K562 (cell line): Measurements from ENCODE around the gene PTPMT1. TPM values are rescaled to one million over a fixed set of nuclear protein-coding genes. Genes with fewer than 3 reads are reported as not detected.

Experiments
- ATF4 ChIP-seq: fragments of 450-650 bp; formaldehyde crosslinking; IDR thresholded peaks from 2 replicates; pipeline ENCODE4 v1.4.0; 2022; ENCODE audit warnings: mild to moderate bottlenecking, moderate library complexity
- ATF6 ChIP-seq: sonication (generic); formaldehyde crosslinking; IDR thresholded peaks from 2 replicates; pipeline ENCODE4 v1.4.0; 2020; ENCODE audit warnings: mild to moderate bottlenecking, missing genetic modification reagents
- CEBPB ChIP-seq: fragments of 450-650 bp; IDR thresholded peaks from 2 replicates; pipeline ENCODE4 v1.6.1; 2016; ENCODE audit warnings: missing genetic modification characterization, missing compliant biosample characterization
- CTCF ChIP-seq, 3 experiments: IDR thresholded peaks in 2 of 3; conservative IDR thresholded peaks in 1 of 3; 2 replicates each; pipeline ENCODE4 v1.5.1; 2011 to 2012; ENCODE audit warnings: low read length in 3 of 3, mild to moderate bottlenecking in 3 of 3, control low read depth in 2 of 3, improper control_type of control experiment in 1 of 3, inconsistent platforms in 1 of 3, low read depth in 1 of 3, mixed read lengths in 1 of 3, moderate library complexity in 1 of 3; ENCODE audit not compliant: insufficient read depth in 2 of 3
- FOXA3 ChIP-seq, 2 experiments: fragments of 450-650 bp in 1 of 2; sonication (generic) in 1 of 2; formaldehyde crosslinking; IDR thresholded peaks in 1 of 2; conservative IDR thresholded peaks in 1 of 2; 2 replicates each; pipeline versions ENCODE4 v1.4.0 to v1.8.0; 2020 to 2022; ENCODE audit warnings: mild to moderate bottlenecking in 2 of 2, missing genetic modification reagents in 1 of 2
- FOXM1 ChIP-seq, 2 experiments: fragments of 450-650 bp in 1 of 2; sonication (generic) in 1 of 2; formaldehyde crosslinking in 1 of 2; IDR thresholded peaks; 2 replicates each; pipeline versions ENCODE4 v1.6.1 to v1.9.0; 2017 to 2022; ENCODE audit warnings: low read depth in 2 of 2, mild to moderate bottlenecking in 2 of 2, missing genetic modification reagents in 1 of 2, moderate library complexity in 1 of 2
- GTF2E2 ChIP-seq: fragments of 200-800 bp; sonication (Bioruptor generic); IDR thresholded peaks from 2 replicates; pipeline ENCODE4 v1.6.1; 2016; ENCODE audit warnings: missing genetic modification characterization, missing compliant biosample characterization
- JUNB ChIP-seq: fragments of 450-650 bp; formaldehyde crosslinking; conservative IDR thresholded peaks from 2 replicates; pipeline ENCODE4 v1.4.0; 2020; ENCODE audit warnings: mild to moderate bottlenecking
- MLX ChIP-seq, 2 experiments: fragments of 450-650 bp in 1 of 2; sonication (generic) in 1 of 2; formaldehyde crosslinking; conservative IDR thresholded peaks; 2 replicates each; pipeline versions ENCODE4 v1.4.0 to v1.8.1; 2020 to 2022; ENCODE audit warnings: mild to moderate bottlenecking in 1 of 2, missing genetic modification reagents in 1 of 2
- NEUROD1 ChIP-seq: fragments of 150-350 bp; IDR thresholded peaks from 2 replicates; pipeline ENCODE4 v1.6.1; 2014; ENCODE audit warnings: borderline replicate concordance, low read length, low read depth; ENCODE audit not compliant: partially characterized antibody
- RFX7 ChIP-seq: fragments of 250-450 bp; sonication (Bioruptor Pico); IDR thresholded peaks from 2 replicates; pipeline ENCODE4 v1.5.1; 2021; ENCODE audit warnings: mild to moderate bottlenecking
- SRF ChIP-seq, 2 experiments: fragments of 250-450, 450-650 bp in 1 of 2; sonication (Bioruptor Pico) in 1 of 2; sonication (generic) in 1 of 2; formaldehyde crosslinking; IDR thresholded peaks; 2 replicates each; pipeline versions ENCODE4 v1.5.0 to v1.5.1; 2020 to 2022; ENCODE audit warnings: mild to moderate bottlenecking in 1 of 2, missing genetic modification reagents in 1 of 2
- TCF15 ChIP-seq: fragments of 250-450 bp; sonication (Bioruptor Pico); IDR thresholded peaks from 2 replicates; pipeline ENCODE4 v1.8.0; 2022; ENCODE audit warnings: moderate library complexity, mild to moderate bottlenecking, inconsistent platforms
- TFAM ChIP-seq: fragments of 250-450 bp; sonication (Bioruptor Pico); conservative IDR thresholded peaks from 2 replicates; pipeline ENCODE4 v1.5.0; 2021; ENCODE audit warnings: mild to moderate bottlenecking, moderate library complexity
- THAP7 ChIP-seq: fragments of 250-450 bp; sonication (Bioruptor Pico); IDR thresholded peaks from 2 replicates; pipeline ENCODE4 v1.5.0; 2021
- U2AF1 ChIP-seq: fragments of 200-400 bp; formaldehyde crosslinking; optimal IDR thresholded peaks from 2 replicates; pipeline ENCODE3; 2017; ENCODE audit warnings: mild to moderate bottlenecking, low read depth, low read length, moderate library complexity
- WHSC1 ChIP-seq: IDR thresholded peaks from one replicate; pipeline ENCODE4 v1.6.1; 2012; ENCODE audit warnings: low read length, control low read depth, inconsistent platforms
- ZNF232 ChIP-seq: sonication (generic); formaldehyde crosslinking; IDR thresholded peaks from 2 replicates; pipeline ENCODE4 v1.8.0; 2022; ENCODE audit warnings: mild to moderate bottlenecking, missing genetic modification reagents
- ZNF253 ChIP-seq: fragments of 250-450 bp; sonication (Bioruptor Pico); conservative IDR thresholded peaks from 2 replicates; pipeline ENCODE4 v1.6.1; 2021; ENCODE audit warnings: mild to moderate bottlenecking
- polyA plus RNA-seq, 8 experiments: library from polyadenylated mRNA; depleted of rRNA in 4 of 8; stranded (reverse) in 5 of 8; unstranded in 3 of 8; fragments of >200 nt; fragmentation: Nextera tagmentation in 2 of 8; fragmentation: Illumina TruSeq in 1 of 8; extraction: Ambion mirVana in 2 of 8; extraction: Trizol in 1 of 8; gene quantifications; 2 replicates each; pipeline versions ENCODE4 v1.2.1 to v1.2.3, GENCODE V29; 2011 to 2014; ENCODE audit warnings: inconsistent platforms in 1 of 8, missing spikeins in 1 of 8
- total RNA-seq, 7 experiments: library from RNA; depleted of rRNA in 6 of 7; stranded (reverse); fragments of >200 nt in 6 of 7; fragmentation: Illumina TruSeq in 2 of 7; extraction: Trizol in 2 of 7; gene quantifications; 2 replicates each; pipeline versions ENCODE4 v1.2.1 to v1.2.3, GENCODE V29; 2011 to 2021; ENCODE audit warnings: low replicate concordance in 1 of 7

Gene PTPMT1
- total and polyA plus RNA-seq, 9 of the 15 experiments (the other 6 are each of a cell fraction or from before 2014, with no cell fraction given): 10.4 to 140 (median 67.2) TPM

- TF ChIP-seq JUNB (CRISPR knock-in tag) (no peak), WHSC1 (no peak), ATF4 (no peak), GTF2E2 (tag) (no peak), ZNF232 (CRISPR knock-in tag) (no peak), CEBPB (tag) (no peak), U2AF1 (peak; percentile 67), TCF15 (CRISPR knock-in tag) (no peak), FOXA3 (CRISPR knock-in tag; conservative IDR thresholded peaks at IDR 0.05 in 1 of 2, IDR thresholded peaks at IDR 0.05 in 1 of 2) (no peak), ATF6 (CRISPR knock-in tag) (no peak; the same call in 1 of the 2 replicates), ZNF253 (CRISPR knock-in tag) (no peak), SRF (CRISPR knock-in tag; IDR thresholded peaks at IDR 0.05) (no peak; a peak in 1 of 4 replicates), CTCF (IDR thresholded peaks at IDR 0.05 in 2 of 3, conservative IDR thresholded peaks at IDR 0.05 in 1 of 3; ENCODE audit: insufficient read depth in 2 of 3, low read depth in 1 of 3, low read length in 3 of 3) (peak; percentile 80 to 93 (median 92)), FOXM1 (IDR thresholded peaks at IDR 0.05; ENCODE audit: low read depth) (no peak), FOXM1 (CRISPR knock-in tag; IDR thresholded peaks at IDR 0.05; ENCODE audit: low read depth) (no peak), THAP7 (CRISPR knock-in tag) (no peak), NEUROD1 (no peak), TFAM (CRISPR knock-in tag) (no peak), MLX (CRISPR knock-in tag; conservative IDR thresholded peaks at IDR 0.05) (no peak), RFX7 (no peak)
These were observed 12.6 kb upstream of the PTPMT1 start, which contains the start of gene CELF1 (continued) for GRCh38 chr11:47552566-47553405.
